PC-3 (cell line): Measurements from ENCODE around the gene RANBP3.

Source experiments
- CTCF ChIP-seq: fragments of 300-600 bp; sonication (generic); conservative IDR thresholded peaks from 2 replicates; pipeline ENCODE4 v1.5.1; 2017; ENCODE audit warnings: antibody characterized with exemption, low read depth, mild to moderate bottlenecking, low read length
- EZH2phosphoT487 ChIP-seq: fragments of 300-600 bp; sonication (generic); IDR thresholded peaks from 2 replicates; pipeline ENCODE4 v1.6.1; 2018; ENCODE audit warnings: mild to moderate bottlenecking, antibody characterized with exemption, low read length, borderline replicate concordance

GRCh38 chr19:5947435-5947834 is 30.5 kb downstream of the RANBP3 start:
- TF ChIP-seq EZH2phosphoT487 (no peak), CTCF (no peak)
